Measurements from ENCODE around the gene CDH24. TPM values are rescaled to one million over a fixed set of nuclear protein-coding genes. Genes with fewer than 3 reads are reported as not detected.

CDH24 gene
- total RNA-seq, 1 experiment from 2014 or later = 5.0 TPM

- Mint-ChIP-seq H3K27ac (ENCODE audit: unreplicated experiment) (no peak overlapping the region), H3K27me3 (ENCODE audit: unreplicated experiment) (no peaks in the 10 kb centered on the region), H3K9me3 (ENCODE audit: low read depth, unreplicated experiment) (no peaks in the 10 kb centered on the region), H3K4me1 (ENCODE audit: low read depth, unreplicated experiment) (peaks cover 9% of the 10 kb centered on the region), H3K4me3 (ENCODE audit: low read depth, unreplicated experiment) (no peak overlapping the region), H3K36me3 (ENCODE audit: insufficient read depth, unreplicated experiment) (peaks cover 24% of the 10 kb centered on the region)
- intact Hi-C loops (cut with micrococcal nuclease; ENCODE audit: unreplicated experiment) = no loop called here
- DNase-seq = no peak
- no TSS peak for BruUV-seq (replicated peaks)
- CTCF ChIA-PET = no interaction called here
- TF ChIP-seq, protein P1, sequence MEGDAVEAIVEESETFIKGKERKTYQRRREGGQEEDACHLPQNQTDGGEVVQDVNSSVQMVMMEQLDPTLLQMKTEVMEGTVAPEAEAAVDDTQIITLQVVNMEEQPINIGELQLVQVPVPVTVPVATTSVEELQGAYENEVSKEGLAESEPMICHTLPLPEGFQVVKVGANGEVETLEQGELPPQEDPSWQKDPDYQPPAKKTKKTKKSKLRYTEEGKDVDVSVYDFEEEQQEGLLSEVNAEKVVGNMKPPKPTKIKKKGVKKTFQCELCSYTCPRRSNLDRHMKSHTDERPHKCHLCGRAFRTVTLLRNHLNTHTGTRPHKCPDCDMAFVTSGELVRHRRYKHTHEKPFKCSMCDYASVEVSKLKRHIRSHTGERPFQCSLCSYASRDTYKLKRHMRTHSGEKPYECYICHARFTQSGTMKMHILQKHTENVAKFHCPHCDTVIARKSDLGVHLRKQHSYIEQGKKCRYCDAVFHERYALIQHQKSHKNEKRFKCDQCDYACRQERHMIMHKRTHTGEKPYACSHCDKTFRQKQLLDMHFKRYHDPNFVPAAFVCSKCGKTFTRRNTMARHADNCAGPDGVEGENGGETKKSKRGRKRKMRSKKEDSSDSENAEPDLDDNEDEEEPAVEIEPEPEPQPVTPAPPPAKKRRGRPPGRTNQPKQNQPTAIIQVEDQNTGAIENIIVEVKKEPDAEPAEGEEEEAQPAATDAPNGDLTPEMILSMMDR (IDR thresholded peaks at IDR 0.05; ENCODE audit: unreplicated experiment) = no peak
Observed at GRCh38 chr14:23086565-23086964, 29.2 kb upstream of the CDH24 start.

- CTCF ChIA-PET = interaction anchor here (0.5 kb wide), 2 partner anchors 117 to 152 kb away, joined by 4 read pairs; no protein-coding TSS in a partner anchor
- DNase-seq = no peak
- no peaks in the 10 kb centered on the region for H3K27me3 Mint-ChIP-seq (ENCODE audit: unreplicated experiment)
- H3K36me3 Mint-ChIP-seq (ENCODE audit: insufficient read depth, unreplicated experiment) = peaks cover 34% of the 10 kb centered on the region
- intact Hi-C loops (cut with micrococcal nuclease; ENCODE audit: unreplicated experiment) = no loop called here
- H3K27ac Mint-ChIP-seq (ENCODE audit: unreplicated experiment) = no peak overlapping the region
- no peaks in the 10 kb centered on the region for H3K9me3 Mint-ChIP-seq (ENCODE audit: low read depth, unreplicated experiment)
- BruUV-seq (replicated peaks) = no TSS peak
- no peak overlapping the region for H3K4me3 Mint-ChIP-seq (ENCODE audit: low read depth, unreplicated experiment)
- TF ChIP-seq, protein P1 (IDR thresholded peaks at IDR 0.05; ENCODE audit: unreplicated experiment) = no peak
- peaks cover 14% of the 10 kb centered on the region for H3K4me1 Mint-ChIP-seq (ENCODE audit: low read depth, unreplicated experiment)
Observed at GRCh38 chr14:23085458-23085857, 28.1 kb upstream of the CDH24 start.

- CTCF ChIA-PET = no interaction called here
- peak overlapping the region; percentile 15 for H3K27ac Mint-ChIP-seq (ENCODE audit: unreplicated experiment)
- no peaks in the 10 kb centered on the region for H3K9me3 Mint-ChIP-seq (ENCODE audit: low read depth, unreplicated experiment)
- BruUV-seq (replicated peaks) = no TSS peak
- intact Hi-C loops (cut with micrococcal nuclease; ENCODE audit: unreplicated experiment) = no loop called here
- peaks cover 23% of the 10 kb centered on the region for H3K4me1 Mint-ChIP-seq (ENCODE audit: low read depth, unreplicated experiment)
- no peak for DNase-seq
- H3K27me3 Mint-ChIP-seq (ENCODE audit: unreplicated experiment) = no peaks in the 10 kb centered on the region
- peaks cover 60% of the 10 kb centered on the region for H3K36me3 Mint-ChIP-seq (ENCODE audit: insufficient read depth, unreplicated experiment)
- TF ChIP-seq, protein P1 (IDR thresholded peaks at IDR 0.05; ENCODE audit: unreplicated experiment) = no peak
- no peak overlapping the region for H3K4me3 Mint-ChIP-seq (ENCODE audit: low read depth, unreplicated experiment)
Observed at GRCh38 chr14:23080474-23080873, 23.2 kb upstream of the CDH24 start.

DNA sequence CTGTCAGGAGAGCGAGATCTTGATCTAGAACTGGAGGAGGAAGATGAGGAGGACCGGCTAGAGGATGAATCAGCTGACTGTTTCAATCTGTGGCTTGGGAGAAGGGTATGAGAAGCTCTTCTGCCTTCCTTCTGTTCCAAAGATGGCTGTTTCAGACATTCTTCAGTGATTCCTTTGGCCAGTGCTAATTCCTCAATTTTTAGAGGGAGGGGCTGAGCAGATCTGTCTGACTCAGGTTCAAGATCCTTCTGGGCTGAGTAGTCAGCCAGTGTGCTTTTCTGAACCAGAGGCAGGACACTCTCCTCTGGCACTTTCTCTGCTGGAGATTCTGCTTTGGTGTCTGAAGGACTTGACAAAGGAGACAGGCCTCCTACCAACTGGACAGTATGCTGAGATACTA lies 22.4 kb upstream of the CDH24 start:
- no peaks in the 10 kb centered on the region for H3K27me3 Mint-ChIP-seq (ENCODE audit: unreplicated experiment)
- CTCF ChIA-PET = no interaction called here
- TF ChIP-seq, protein P1 (IDR thresholded peaks at IDR 0.05; ENCODE audit: unreplicated experiment) = no peak
- intact Hi-C loops (cut with micrococcal nuclease; ENCODE audit: unreplicated experiment) = no loop called here
- no peaks in the 10 kb centered on the region for H3K9me3 Mint-ChIP-seq (ENCODE audit: low read depth, unreplicated experiment)
- no TSS peak for BruUV-seq (replicated peaks)
- DNase-seq = no peak
- peaks cover 23% of the 10 kb centered on the region for H3K4me1 Mint-ChIP-seq (ENCODE audit: low read depth, unreplicated experiment)
- H3K27ac Mint-ChIP-seq (ENCODE audit: unreplicated experiment) = no peak overlapping the region
- H3K36me3 Mint-ChIP-seq (ENCODE audit: insufficient read depth, unreplicated experiment) = peaks cover 61% of the 10 kb centered on the region
- no peak overlapping the region for H3K4me3 Mint-ChIP-seq (ENCODE audit: low read depth, unreplicated experiment)
